Esophagus squamous epithelium (tissue), 4 donors: ENCODE data around the gene RAB4B.
"Not testable (repeated sequence)": the region's sequence is repeated elsewhere in the genome, so short reads cannot be mapped to it uniquely, and the experiment has no call there.

Source experiments
- CTCF ChIP-seq, 6 experiments: fragments of 450-650 bp in 4 of 6; fragments of 200-600 bp in 2 of 6; sonication (generic) in 2 of 6; IDR thresholded peaks; one replicate each; pipeline ENCODE4 v1.5.1; 2016 to 2019; ENCODE audit warnings: antibody characterized with exemption in 6 of 6, mild to moderate bottlenecking in 4 of 6, moderate library complexity in 4 of 6
- POLR2A ChIP-seq, 4 donors: fragments of 450-650 bp; IDR thresholded peaks; one replicate each; pipeline ENCODE4 v1.6.1; 2017; ENCODE audit warnings: antibody characterized with exemption in 4 of 4, mild to moderate bottlenecking in 4 of 4, moderate library complexity in 3 of 4

GRCh38 chr19:40766385-40766784 lies 11.7 kb upstream of the RAB4B start:
- TF ChIP-seq CTCF, POLR2A (IDR thresholded peaks at IDR 0.05): not testable (repeated sequence)
